ENCODE measurements around the gene ZNF454. TPM values are rescaled to one million over a fixed set of nuclear protein-coding genes. Genes with fewer than 3 reads are reported as not detected.

The ZNF454 gene
- 0.19 and 1.4 TPM in 2 replicates for total RNA-seq (2014; rRNA removed; shearing (Covaris generic))

GRCh38 chr5:178940569-178941360 is at the start of gene ZNF454:
Gene ZNF454 (plus strand): TSS chr5:178941198. CDS start chr5:178942792, 1,594 bp downstream.

GRCh38 chr5:178895615-178896571 is 45.1 kb upstream of the ZNF454 start, which contains the start of gene ZFP2:
Gene ZFP2 (plus strand): TSS chr5:178895913. CDS start chr5:178931314, 35,401 bp downstream.

GRCh38 chr5:178994580-178995340 is 53.8 kb downstream of the ZNF454 start, which contains the start of gene GRM6:
Gene GRM6 (minus strand): TSS chr5:178995320. CDS start chr5:178994944, 376 bp downstream.

Other genes with a start within 250 kb of the ZNF454 start
- 9.4 and 12.0 TPM in 2 replicates for gene ZNF354A, start 210.5 kb upstream of the ZNF454 start, total RNA-seq (2014; rRNA removed; shearing (Covaris generic))
- gene ZNF354B, start 81.2 kb upstream of the ZNF454 start, total RNA-seq (2014; rRNA removed; shearing (Covaris generic)), result 7.7 and 9.4 TPM in 2 replicates
- 0.05 TPM in 1 of 2 replicates, not detected in the other for gene ZFP2, start 45.3 kb upstream of the ZNF454 start, total RNA-seq (2014; rRNA removed; shearing (Covaris generic))
- gene GRM6, start 54.1 kb downstream of the ZNF454 start, total RNA-seq (2014; rRNA removed; shearing (Covaris generic)), result not detected in 2 replicates
- gene ZNF879, start 82.6 kb downstream of the ZNF454 start, total RNA-seq (2014; rRNA removed; shearing (Covaris generic)), result 0.68 and 4.9 TPM in 2 replicates
- 3.2 and 3.5 TPM in 2 replicates for gene ZNF354C, start 119.2 kb downstream of the ZNF454 start, total RNA-seq (2014; rRNA removed; shearing (Covaris generic))